HEK293 (cell line): Measurements from ENCODE around the gene PKHD1.

Experiments
- BCL11A ChIP-seq: fragments of 450-650 bp; formaldehyde crosslinking; IDR thresholded peaks from 2 replicates; pipeline ENCODE4 v1.5.1; 2016; ENCODE audit warnings: low read depth, missing biosample characterization, missing genetic modification characterization
- TCF7L2 ChIP-seq: IDR thresholded peaks from 2 replicates; pipeline ENCODE4 v1.6.1; 2011; ENCODE audit warnings: low read depth, mild to moderate bottlenecking, inconsistent platforms, low read length, moderate library complexity, borderline replicate concordance
- ZNF174 ChIP-seq: fragments of 450-650 bp; formaldehyde crosslinking; IDR thresholded peaks from 2 replicates; pipeline ENCODE4 v1.5.0; 2017; ENCODE audit warnings: missing biosample characterization, mild to moderate bottlenecking, missing genetic modification characterization
- ZNF274 ChIP-seq, 2 experiments: fragments of 200-500 bp in 1 of 2; fragments of 450-650 bp in 1 of 2; sonication (Bioruptor generic) in 1 of 2; formaldehyde crosslinking in 1 of 2; IDR thresholded peaks; 2 replicates each; pipeline versions ENCODE4 v1.5.1 to v1.6.1; 2014 to 2016; ENCODE audit warnings: borderline replicate concordance in 1 of 2, inconsistent platforms in 1 of 2, low read length in 1 of 2, missing biosample characterization in 1 of 2, missing genetic modification characterization in 1 of 2
- ZNF521 ChIP-seq: fragments of 450-650 bp; formaldehyde crosslinking; IDR thresholded peaks from 2 replicates; pipeline ENCODE4 v1.5.1; 2017; ENCODE audit warnings: missing biosample characterization, mild to moderate bottlenecking, missing genetic modification characterization
- ZNF548 ChIP-seq: fragments of 450-650 bp; formaldehyde crosslinking; IDR thresholded peaks from 2 replicates; pipeline ENCODE4 v1.5.1; 2016; ENCODE audit warnings: missing biosample characterization, missing genetic modification characterization
- ZNF558 ChIP-seq: fragments of 450-650 bp; formaldehyde crosslinking; IDR thresholded peaks from 2 replicates; pipeline ENCODE4 v1.5.1; 2016; ENCODE audit warnings: missing biosample characterization, missing genetic modification characterization
- ZNF660 ChIP-seq: fragments of 450-650 bp; IDR thresholded peaks from 2 replicates; pipeline ENCODE4 v1.5.1; 2018; ENCODE audit warnings: missing biosample characterization, mild to moderate bottlenecking, missing genetic modification characterization
- ZNF777 ChIP-seq: fragments of 450-650 bp; formaldehyde crosslinking; IDR thresholded peaks from 2 replicates; pipeline ENCODE4 v1.5.1; 2017; ENCODE audit warnings: missing biosample characterization, missing genetic modification characterization, borderline replicate concordance
- TF ChIP-seq, protein P1 (sequence below): fragments of 450-650 bp; formaldehyde crosslinking; IDR thresholded peaks from 2 replicates; pipeline ENCODE4 v1.5.1; 2016; ENCODE audit warnings: missing biosample characterization, missing genetic modification characterization
- TF ChIP-seq, protein P2 (sequence below): fragments of 450-650 bp; formaldehyde crosslinking; IDR thresholded peaks from 2 replicates; pipeline ENCODE4 v1.5.1; 2016; ENCODE audit warnings: missing biosample characterization, missing genetic modification characterization, low read depth

DNA sequence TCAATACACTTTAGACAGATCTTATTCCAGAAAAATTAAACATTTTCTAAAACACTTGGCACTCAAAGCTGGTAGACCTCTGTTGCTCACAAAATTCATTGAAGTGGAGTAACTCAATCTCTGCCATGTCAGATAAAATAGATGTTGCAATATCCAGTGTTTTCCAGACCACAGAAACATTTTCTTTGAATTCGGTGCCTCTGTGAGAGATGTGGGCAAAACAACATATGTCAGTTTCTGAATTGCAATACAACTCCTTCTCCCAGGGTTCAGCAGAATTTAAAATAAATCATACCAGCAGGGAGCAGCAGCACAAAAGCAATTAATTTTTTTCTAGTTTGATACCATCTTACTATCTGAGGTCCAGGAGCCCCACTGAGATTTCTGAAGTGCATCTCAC lies 11.3 kb upstream of the PKHD1 start:
- TF ChIP-seq ZNF777 (tag by site-specific recombination) = no peak
- TF ChIP-seq, protein P1, sequence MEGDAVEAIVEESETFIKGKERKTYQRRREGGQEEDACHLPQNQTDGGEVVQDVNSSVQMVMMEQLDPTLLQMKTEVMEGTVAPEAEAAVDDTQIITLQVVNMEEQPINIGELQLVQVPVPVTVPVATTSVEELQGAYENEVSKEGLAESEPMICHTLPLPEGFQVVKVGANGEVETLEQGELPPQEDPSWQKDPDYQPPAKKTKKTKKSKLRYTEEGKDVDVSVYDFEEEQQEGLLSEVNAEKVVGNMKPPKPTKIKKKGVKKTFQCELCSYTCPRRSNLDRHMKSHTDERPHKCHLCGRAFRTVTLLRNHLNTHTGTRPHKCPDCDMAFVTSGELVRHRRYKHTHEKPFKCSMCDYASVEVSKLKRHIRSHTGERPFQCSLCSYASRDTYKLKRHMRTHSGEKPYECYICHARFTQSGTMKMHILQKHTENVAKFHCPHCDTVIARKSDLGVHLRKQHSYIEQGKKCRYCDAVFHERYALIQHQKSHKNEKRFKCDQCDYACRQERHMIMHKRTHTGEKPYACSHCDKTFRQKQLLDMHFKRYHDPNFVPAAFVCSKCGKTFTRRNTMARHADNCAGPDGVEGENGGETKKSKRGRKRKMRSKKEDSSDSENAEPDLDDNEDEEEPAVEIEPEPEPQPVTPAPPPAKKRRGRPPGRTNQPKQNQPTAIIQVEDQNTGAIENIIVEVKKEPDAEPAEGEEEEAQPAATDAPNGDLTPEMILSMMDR (tag by site-specific recombination) = no peak
- TF ChIP-seq ZNF521 (tag by site-specific recombination) = no peak
- TF ChIP-seq BCL11A (tag by site-specific recombination) = no peak
- no peak for TF ChIP-seq ZNF174 (tag by site-specific recombination)
- TF ChIP-seq, protein P2, sequence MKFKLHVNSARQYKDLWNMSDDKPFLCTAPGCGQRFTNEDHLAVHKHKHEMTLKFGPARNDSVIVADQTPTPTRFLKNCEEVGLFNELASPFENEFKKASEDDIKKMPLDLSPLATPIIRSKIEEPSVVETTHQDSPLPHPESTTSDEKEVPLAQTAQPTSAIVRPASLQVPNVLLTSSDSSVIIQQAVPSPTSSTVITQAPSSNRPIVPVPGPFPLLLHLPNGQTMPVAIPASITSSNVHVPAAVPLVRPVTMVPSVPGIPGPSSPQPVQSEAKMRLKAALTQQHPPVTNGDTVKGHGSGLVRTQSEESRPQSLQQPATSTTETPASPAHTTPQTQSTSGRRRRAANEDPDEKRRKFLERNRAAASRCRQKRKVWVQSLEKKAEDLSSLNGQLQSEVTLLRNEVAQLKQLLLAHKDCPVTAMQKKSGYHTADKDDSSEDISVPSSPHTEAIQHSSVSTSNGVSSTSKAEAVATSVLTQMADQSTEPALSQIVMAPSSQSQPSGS (tag by site-specific recombination) = no peak
- no peak for TF ChIP-seq TCF7L2
- TF ChIP-seq ZNF548 (tag by site-specific recombination) = no peak
- no peak for TF ChIP-seq ZNF660 (tag by site-specific recombination)
- no peak for TF ChIP-seq ZNF274 (IDR thresholded peaks at IDR 0.05; ENCODE audit: low read length)
- no peak for TF ChIP-seq ZNF274 (tag by site-specific recombination; IDR thresholded peaks at IDR 0.05; ENCODE audit: borderline replicate concordance)
- no peak for TF ChIP-seq ZNF558
